ENCODE results near the gene RINL.

DNA sequence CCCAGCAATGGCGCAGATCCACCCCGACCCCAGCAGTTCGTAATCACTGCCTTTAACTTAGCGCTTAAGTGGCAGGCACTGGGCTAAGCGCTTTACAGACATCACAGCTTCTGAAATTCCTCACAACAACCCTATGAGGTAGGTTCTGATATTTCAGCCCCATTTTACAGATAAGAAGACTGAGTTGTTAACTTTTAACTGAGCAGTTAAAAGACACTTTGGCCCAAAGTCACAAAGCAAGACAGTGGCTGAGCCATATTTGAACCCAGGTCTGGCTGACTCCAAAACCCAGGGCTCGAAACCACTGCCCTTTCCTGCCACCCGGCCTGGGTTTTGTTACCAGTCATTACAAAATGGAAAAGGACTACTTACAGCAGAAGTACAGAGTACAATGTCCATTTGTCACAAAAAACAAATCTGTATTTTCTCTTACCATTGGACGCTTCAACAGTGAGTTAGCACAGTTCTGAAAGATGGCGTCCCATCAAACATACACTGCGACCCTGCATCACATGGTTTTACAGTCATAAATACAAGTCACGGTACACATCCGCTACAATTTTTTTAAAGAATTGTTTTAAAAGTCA lies 36.8 kb downstream of the RINL start:
- TF ChIP-seq CREB1 (IDR thresholded peaks at IDR 0.05; ENCODE audit: low read depth) (no peak), CEBPB (IDR thresholded peaks at IDR 0.05) (no peak), NFIC (IDR thresholded peaks at IDR 0.05) (no peak), TAF1 (IDR thresholded peaks at IDR 0.05; ENCODE audit: low read depth) (no peak), EP300 (IDR thresholded peaks at IDR 0.05; ENCODE audit: borderline replicate concordance) (no peak)
- TF ChIP-seq, protein P1, sequence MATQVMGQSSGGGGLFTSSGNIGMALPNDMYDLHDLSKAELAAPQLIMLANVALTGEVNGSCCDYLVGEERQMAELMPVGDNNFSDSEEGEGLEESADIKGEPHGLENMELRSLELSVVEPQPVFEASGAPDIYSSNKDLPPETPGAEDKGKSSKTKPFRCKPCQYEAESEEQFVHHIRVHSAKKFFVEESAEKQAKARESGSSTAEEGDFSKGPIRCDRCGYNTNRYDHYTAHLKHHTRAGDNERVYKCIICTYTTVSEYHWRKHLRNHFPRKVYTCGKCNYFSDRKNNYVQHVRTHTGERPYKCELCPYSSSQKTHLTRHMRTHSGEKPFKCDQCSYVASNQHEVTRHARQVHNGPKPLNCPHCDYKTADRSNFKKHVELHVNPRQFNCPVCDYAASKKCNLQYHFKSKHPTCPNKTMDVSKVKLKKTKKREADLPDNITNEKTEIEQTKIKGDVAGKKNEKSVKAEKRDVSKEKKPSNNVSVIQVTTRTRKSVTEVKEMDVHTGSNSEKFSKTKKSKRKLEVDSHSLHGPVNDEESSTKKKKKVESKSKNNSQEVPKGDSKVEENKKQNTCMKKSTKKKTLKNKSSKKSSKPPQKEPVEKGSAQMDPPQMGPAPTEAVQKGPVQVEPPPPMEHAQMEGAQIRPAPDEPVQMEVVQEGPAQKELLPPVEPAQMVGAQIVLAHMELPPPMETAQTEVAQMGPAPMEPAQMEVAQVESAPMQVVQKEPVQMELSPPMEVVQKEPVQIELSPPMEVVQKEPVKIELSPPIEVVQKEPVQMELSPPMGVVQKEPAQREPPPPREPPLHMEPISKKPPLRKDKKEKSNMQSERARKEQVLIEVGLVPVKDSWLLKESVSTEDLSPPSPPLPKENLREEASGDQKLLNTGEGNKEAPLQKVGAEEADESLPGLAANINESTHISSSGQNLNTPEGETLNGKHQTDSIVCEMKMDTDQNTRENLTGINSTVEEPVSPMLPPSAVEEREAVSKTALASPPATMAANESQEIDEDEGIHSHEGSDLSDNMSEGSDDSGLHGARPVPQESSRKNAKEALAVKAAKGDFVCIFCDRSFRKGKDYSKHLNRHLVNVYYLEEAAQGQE (IDR thresholded peaks at IDR 0.05; ENCODE audit: low read depth) = no peak
- TF ChIP-seq, protein P2, sequence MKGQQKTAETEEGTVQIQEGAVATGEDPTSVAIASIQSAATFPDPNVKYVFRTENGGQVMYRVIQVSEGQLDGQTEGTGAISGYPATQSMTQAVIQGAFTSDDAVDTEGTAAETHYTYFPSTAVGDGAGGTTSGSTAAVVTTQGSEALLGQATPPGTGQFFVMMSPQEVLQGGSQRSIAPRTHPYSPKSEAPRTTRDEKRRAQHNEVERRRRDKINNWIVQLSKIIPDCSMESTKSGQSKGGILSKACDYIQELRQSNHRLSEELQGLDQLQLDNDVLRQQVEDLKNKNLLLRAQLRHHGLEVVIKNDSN (IDR thresholded peaks at IDR 0.05) = no peak
- TF ChIP-seq, protein P3, sequence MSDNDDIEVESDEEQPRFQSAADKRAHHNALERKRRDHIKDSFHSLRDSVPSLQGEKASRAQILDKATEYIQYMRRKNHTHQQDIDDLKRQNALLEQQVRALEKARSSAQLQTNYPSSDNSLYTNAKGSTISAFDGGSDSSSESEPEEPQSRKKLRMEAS (IDR thresholded peaks at IDR 0.05) = no peak

Measured in Ishikawa (cell line).